ENCODE measurements around the gene KIF1C. TPM values are rescaled to one million over a fixed set of nuclear protein-coding genes. Genes with fewer than 3 reads are reported as not detected.
"Not testable (repeated sequence)": the region's sequence is repeated elsewhere in the genome, so short reads cannot be mapped to it uniquely, and the experiment has no call there.

KIF1C gene
- total RNA-seq, 2 donors from 2014 or later = 59.5 to 88.9 TPM

- 64% methylated on average over 4 of the region's 4 CpGs for WGBS
- intact Hi-C loops (cut with DNase I) = no loop called here
- DNase-seq (ENCODE audit: low spot score) = no peak
- H3K27ac ChIP-seq = no peak overlapping the region
- no peaks in the 10 kb centered on the region for H3K4me1 ChIP-seq (replicated peaks)
- H3K9me3 ChIP-seq = no peaks in the 10 kb centered on the region
- no peaks in the 10 kb centered on the region for H3K27me3 ChIP-seq (replicated peaks; ENCODE audit: insufficient read depth)
- TF ChIP-seq CTCF (IDR thresholded peaks at IDR 0.05) (no peak), POLR2AphosphoS5 (IDR thresholded peaks at IDR 0.05) (no peak), POLR2A (IDR thresholded peaks at IDR 0.05) (no peak)
- no peak overlapping the region for H3K4me3 ChIP-seq
- H3K36me3 ChIP-seq = no peaks in the 10 kb centered on the region
Observed at GRCh38 chr17:5069724-5070123, 72.0 kb downstream of the KIF1C start.

- not testable (repeated sequence) for H3K27ac ChIP-seq, H3K36me3 ChIP-seq
Observed at GRCh38 chr17:5075472-5075871, 77.7 kb downstream of the KIF1C start.

GRCh38 chr17:5077275-5077674 lies 79.5 kb downstream of the KIF1C start:
- H3K36me3 ChIP-seq; H3K9me3 ChIP-seq; H3K27me3 ChIP-seq (replicated peaks; ENCODE audit: insufficient read depth); H3K27ac ChIP-seq; H3K4me1 ChIP-seq (replicated peaks); DNase-seq (ENCODE audit: low spot score); intact Hi-C loops (cut with DNase I): not testable (repeated sequence)
- 96% methylated on average over 24 of the region's 24 CpGs for WGBS
- peak overlapping the region; percentile 68 to 76 for H3K4me3 ChIP-seq

More at GRCh38 chr17:5075472-5075871, 77.7 kb downstream of the KIF1C start:
- H3K4me3 ChIP-seq; H3K27me3 ChIP-seq (replicated peaks; ENCODE audit: insufficient read depth); intact Hi-C loops (cut with DNase I); DNase-seq (ENCODE audit: low spot score); H3K4me1 ChIP-seq (replicated peaks); H3K9me3 ChIP-seq: not testable (repeated sequence)
- WGBS = 76% methylated on average over 5 of the region's 5 CpGs

- DNase-seq (ENCODE audit: low spot score) = no peak
- intact Hi-C loops (cut with DNase I) = no loop called here
- H3K4me3 ChIP-seq = peak overlapping the region; percentile 68 to 76
- H3K36me3 ChIP-seq = no peaks in the 10 kb centered on the region
- WGBS = 5% methylated on average over 14 of the region's 14 CpGs
- H3K4me1 ChIP-seq (replicated peaks) = no peaks in the 10 kb centered on the region
- H3K27me3 ChIP-seq (replicated peaks; ENCODE audit: insufficient read depth) = no peaks in the 10 kb centered on the region
- H3K9me3 ChIP-seq = no peaks in the 10 kb centered on the region
- H3K27ac ChIP-seq = peak overlapping the region; percentile 62 to 64
- TF ChIP-seq POLR2AphosphoS5 (IDR thresholded peaks at IDR 0.05) = no peak
- no peak for TF ChIP-seq CTCF (IDR thresholded peaks at IDR 0.05)
- no peak for TF ChIP-seq POLR2A (IDR thresholded peaks at IDR 0.05)
Observed at GRCh38 chr17:5077781-5078105, 80.0 kb downstream of the KIF1C start.

Small RNAs within 50 kb of the gene (microRNA-seq; reads per million reads assigned to microRNA genes)
- not detected for gene MIR6864
- not detected for gene MIR6865

Small RNAs within 50 kb of the gene (small RNA-seq; reads per million reads assigned to genes)
- gene MIR6864 (0 to 0.28 reads per million in 2 donors), gene MIR6865 (0 reads per million in 2 donors)

Other genes starting within 250 kb of the KIF1C start
- gene TM4SF5, start 226.1 kb upstream of the KIF1C start, total RNA-seq = not detected
- gene VMO1, start 211.6 kb upstream of the KIF1C start, total RNA-seq = 1 to 10 TPM in 1 of 2 donors, not detected in 1; 2.6 TPM
- gene GLTPD2, start 209.0 kb upstream of the KIF1C start, total RNA-seq = not detected
- gene PSMB6, start 201.8 kb upstream of the KIF1C start, total RNA-seq = 100 to 1,000 TPM; 152 to 183 TPM
- 10 to 100 TPM; 25.7 to 29.5 TPM for gene PLD2, start 190.8 kb upstream of the KIF1C start, total RNA-seq
- gene MINK1, start 164.6 kb upstream of the KIF1C start, total RNA-seq = 100 to 1,000 TPM in 1 of 2 donors, 10 to 100 TPM in 1; 53.0 to 136 TPM
- 10 to 100 TPM in 1 of 2 donors, 1 to 10 TPM in 1; 2.4 to 15.4 TPM for gene C17orf107, start 98.4 kb upstream of the KIF1C start, total RNA-seq
- 1 to 10 TPM in 1 of 2 donors, under 1 TPM in 1; 0.64 to 1.0 TPM for gene CHRNE, start 94.9 kb upstream of the KIF1C start, total RNA-seq
- gene GP1BA, start 65.7 kb upstream of the KIF1C start, total RNA-seq = not detected
- gene SLC25A11, start 57.9 kb upstream of the KIF1C start, total RNA-seq = 10 to 100 TPM; 40.5 to 68.0 TPM
- gene RNF167, start 57.7 kb upstream of the KIF1C start, total RNA-seq = 100 to 1,000 TPM in 1 of 2 donors, 10 to 100 TPM in 1; 78.7 to 138 TPM
- 1,000 to 10,000 TPM in 1 of 2 donors, 100 to 1,000 TPM in 1; 646 to 1,039 TPM for gene PFN1, start 49.4 kb upstream of the KIF1C start, total RNA-seq
- 10 to 100 TPM in 1 of 2 donors, 1 to 10 TPM in 1; 9.7 to 10.2 TPM for gene ENO3, start 46.8 kb upstream of the KIF1C start, total RNA-seq
- gene SPAG7, start 30.1 kb upstream of the KIF1C start, total RNA-seq = 10 to 100 TPM; 54.2 to 72.0 TPM
- 10 to 100 TPM; 13.6 to 40.2 TPM for gene CAMTA2, start 10.3 kb upstream of the KIF1C start, total RNA-seq
- gene INCA1, start 428 bp upstream of the KIF1C start, total RNA-seq = 1 to 10 TPM; 2.5 to 8.4 TPM
- gene SLC52A1, start 37.5 kb downstream of the KIF1C start, total RNA-seq = 1 to 10 TPM; 1.6 to 1.7 TPM
- gene ZFP3, start 80.5 kb downstream of the KIF1C start, total RNA-seq = 1 to 10 TPM; 5.4 to 8.5 TPM
- 10 to 100 TPM; 14.3 TPM for gene ZNF232, start 113.9 kb downstream of the KIF1C start, total RNA-seq
- 1 to 10 TPM; 1.4 to 6.8 TPM for gene USP6, start 118.1 kb downstream of the KIF1C start, total RNA-seq
- gene ZNF594, start 193.9 kb downstream of the KIF1C start, total RNA-seq = 10 to 100 TPM; 20.3 to 33.2 TPM
- 1 to 10 TPM in 1 of 2 donors, under 1 TPM in 1; 0.68 to 2.3 TPM for gene SCIMP, start 236.9 kb downstream of the KIF1C start, total RNA-seq

All from prostate gland (tissue), 2 donors.